Measurements from ENCODE around the gene MARCHF7. TPM values are rescaled to one million over a fixed set of nuclear protein-coding genes. Genes with fewer than 3 reads are reported as not detected.

Gene MARCHF7
- total RNA-seq, 1 donor from 2014 or later = 71.8 TPM

DNA sequence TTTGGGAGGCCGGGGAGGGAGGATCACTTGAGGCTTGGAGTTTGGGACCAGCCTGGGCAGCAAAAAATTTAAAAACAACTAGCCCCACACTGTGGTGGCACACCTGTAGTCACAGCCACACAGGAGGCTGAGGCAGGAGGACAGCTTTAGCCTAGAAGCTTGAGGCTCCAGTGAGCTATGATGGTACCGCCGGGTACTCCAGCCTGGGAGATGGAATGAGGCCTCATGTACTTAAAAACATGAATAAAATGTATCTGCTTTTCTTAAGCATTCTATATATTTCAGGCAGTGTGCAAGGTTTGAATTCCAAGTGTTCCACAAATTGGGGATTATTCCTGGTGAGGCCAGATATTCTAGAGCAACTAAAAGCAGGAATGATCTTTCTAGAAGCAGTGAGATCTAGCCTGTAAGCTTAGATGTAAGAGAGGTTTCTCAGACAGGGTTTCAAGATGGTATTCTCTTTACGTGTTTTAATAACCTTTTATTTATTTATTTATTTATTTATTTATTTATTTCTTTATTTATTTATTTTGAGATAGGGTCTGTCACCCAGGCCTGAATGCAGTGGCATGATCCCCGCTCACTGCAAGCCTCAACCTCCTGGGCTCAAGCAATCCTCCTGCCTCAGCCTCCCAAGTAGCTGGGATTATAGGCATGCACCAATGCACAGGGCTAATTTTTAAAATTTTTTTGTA is 4.1 kb upstream of the MARCHF7 start:
- no peak overlapping the region for H3K4me3 ChIP-seq
- DNase-seq (no peak), ATAC-seq (no peak)
- no peak for TF ChIP-seq CTCF (IDR thresholded peaks at IDR 0.05)
- intact Hi-C loops (cut with DNase I) = no loop called here
- H3K9me3 ChIP-seq = no peaks in the 10 kb centered on the region
- H3K27ac ChIP-seq = no peak overlapping the region
- H3K4me1 ChIP-seq = peaks cover 14% of the 10 kb centered on the region
- no peaks in the 10 kb centered on the region for H3K36me3 ChIP-seq
- no peaks in the 10 kb centered on the region for H3K27me3 ChIP-seq (ENCODE audit: low read depth)

- peak overlapping the region; percentile 99 for H3K27ac ChIP-seq
- H3K9me3 ChIP-seq = no peaks in the 10 kb centered on the region
- DNase-seq (no peak), ATAC-seq (no peak)
- no peak for TF ChIP-seq CTCF (IDR thresholded peaks at IDR 0.05)
- intact Hi-C loops (cut with DNase I) = loop anchor here (10.0 kb wide), 1 partner anchor 96 kb away; the partner anchor contains the start of gene BAZ2B
- H3K4me3 ChIP-seq = no peak overlapping the region
- no peaks in the 10 kb centered on the region for H3K27me3 ChIP-seq (ENCODE audit: low read depth)
- H3K36me3 ChIP-seq = peaks cover 2% of the 10 kb centered on the region
- peaks cover 36% of the 10 kb centered on the region for H3K4me1 ChIP-seq
These were observed 1.6 kb upstream of the MARCHF7 start for GRCh38 chr2:159710601-159711180.

GRCh38 chr2:159711562-159712142 is 654 bp upstream of the MARCHF7 start:
- Histone ChIP-seq H3K27ac (peak overlapping the region; percentile 99), H3K27me3 (ENCODE audit: low read depth) (no peaks in the 10 kb centered on the region), H3K4me1 (peaks cover 46% of the 10 kb centered on the region), H3K4me3 (peak overlapping the region; percentile 97), H3K36me3 (peaks cover 9% of the 10 kb centered on the region), H3K9me3 (no peaks in the 10 kb centered on the region)
- no peak for DNase-seq
- TF ChIP-seq CTCF (IDR thresholded peaks at IDR 0.05) = no peak
- intact Hi-C loops (cut with DNase I) = loop anchor here (10.0 kb wide), 1 partner anchor 97 kb away; the partner anchor contains the start of gene BAZ2B
- no peak for ATAC-seq

GRCh38 chr2:159712929-159713420 is 669 bp downstream of the MARCHF7 start:
- intact Hi-C loops (cut with DNase I) = loop anchor here (10.0 kb wide), 1 partner anchor 98 kb away; the partner anchor contains the start of gene BAZ2B
- Histone ChIP-seq H3K27ac (peak overlapping the region; percentile 99), H3K4me3 (peak overlapping the region; percentile 97), H3K9me3 (no peaks in the 10 kb centered on the region), H3K4me1 (peaks cover 57% of the 10 kb centered on the region), H3K27me3 (ENCODE audit: low read depth) (no peaks in the 10 kb centered on the region), H3K36me3 (peaks cover 19% of the 10 kb centered on the region)
- no peak for DNase-seq
- ATAC-seq = peak; percentile 53 to 54
- no peak for TF ChIP-seq CTCF (IDR thresholded peaks at IDR 0.05)

- peak overlapping the region; percentile 99 for H3K27ac ChIP-seq
- peaks cover 65% of the 10 kb centered on the region for H3K4me1 ChIP-seq
- TF ChIP-seq CTCF (IDR thresholded peaks at IDR 0.05) = no peak
- intact Hi-C loops (cut with DNase I) = loop anchor here (10.0 kb wide), 1 partner anchor 99 kb away; the partner anchor contains the start of gene BAZ2B
- H3K4me3 ChIP-seq = peak overlapping the region; percentile 97
- no peaks in the 10 kb centered on the region for H3K27me3 ChIP-seq (ENCODE audit: low read depth)
- no peaks in the 10 kb centered on the region for H3K9me3 ChIP-seq
- peaks cover 24% of the 10 kb centered on the region for H3K36me3 ChIP-seq
- no peak for ATAC-seq
- DNase-seq = no peak
These were observed 1.4 kb downstream of the MARCHF7 start for GRCh38 chr2:159713631-159714246.
